Neural progenitor cell (in vitro differentiated cells): ENCODE measurements around the gene CHI3L1. TPM values are rescaled to one million over a fixed set of nuclear protein-coding genes. Genes with fewer than 3 reads are reported as not detected.

Source experiments
- DNase-seq: peaks from one replicate; pipeline ENCODE4 v3.0.0-alpha.2; 2016; ENCODE audit warnings: low spot score
- H2AFZ ChIP-seq: fragments of 200-600 bp; sonication (generic); replicated peaks from 2 replicates; pipeline ENCODE4 v1.6.1; 2016; ENCODE audit warnings: antibody characterized with exemption
- H3F3A ChIP-seq: fragments of 200-600 bp; sonication (generic); 2 replicates; pipeline ENCODE4 v1.6.1; 2016; ENCODE audit warnings: antibody characterized with exemption, low read depth
- H3K27ac ChIP-seq: fragments of 200-600 bp; sonication (generic); 2 replicates; pipeline ENCODE4 v1.5.1; 2016; ENCODE audit warnings: mild to moderate bottlenecking
- H3K27me3 ChIP-seq: fragments of 200-600 bp; sonication (generic); 2 replicates; pipeline ENCODE4 v1.6.1; 2016; ENCODE audit warnings: mild to moderate bottlenecking, moderate library complexity
- H3K36me3 ChIP-seq: fragments of 200-600 bp; sonication (generic); 2 replicates; pipeline ENCODE4 v1.5.1; 2016
- H3K4me1 ChIP-seq: fragments of 200-600 bp; sonication (generic); 2 replicates; pipeline ENCODE4 v1.6.1; 2016; ENCODE audit warnings: mixed run types
- H3K4me2 ChIP-seq: fragments of 200-600 bp; sonication (generic); 2 replicates; pipeline ENCODE4 v1.6.1; 2016
- H3K4me3 ChIP-seq: fragments of 200-600 bp; sonication (generic); 2 replicates; pipeline ENCODE4 v1.5.1; 2016
- H3K79me2 ChIP-seq: fragments of 200-600 bp; sonication (generic); 2 replicates; pipeline ENCODE4 v1.6.1; 2016; ENCODE audit warnings: low read depth
- H3K9ac ChIP-seq: fragments of 200-600 bp; sonication (generic); 2 replicates; pipeline ENCODE4 v1.6.1; 2016
- H3K9me3 ChIP-seq: fragments of 200-600 bp; sonication (generic); 2 replicates; pipeline ENCODE4 v1.5.1; 2016; ENCODE audit warnings: low read depth
- H4K20me1 ChIP-seq: fragments of 200-600 bp; sonication (generic); 2 replicates; pipeline ENCODE4 v1.6.1; 2016; ENCODE audit warnings: low read depth
- H3K27ac Mint-ChIP-seq: 3 replicates; pipeline ENCODE4 v1.8.0; 2021; ENCODE audit warnings: mixed read lengths
- H3K27me3 Mint-ChIP-seq: 2 replicates; pipeline ENCODE4 v1.8.0; 2022; ENCODE audit warnings: low read depth, mild to moderate bottlenecking, inconsistent platforms, moderate library complexity, mixed read lengths; ENCODE audit not compliant: insufficient read depth
- H3K36me3 Mint-ChIP-seq: 3 replicates; pipeline ENCODE4 v1.8.0; 2021; ENCODE audit warnings: mixed read lengths
- H3K4me1 Mint-ChIP-seq: 3 replicates; pipeline ENCODE4 v1.8.0; 2021; ENCODE audit warnings: mixed read lengths
- H3K4me3 Mint-ChIP-seq: 3 replicates; pipeline ENCODE4 v1.8.0; 2021; ENCODE audit warnings: mild to moderate bottlenecking, moderate library complexity, mixed read lengths
- H3K9me3 Mint-ChIP-seq: 3 replicates; pipeline ENCODE4 v1.8.0; 2020; ENCODE audit warnings: mixed read lengths
- CTCF ChIP-seq: fragments of 200-600 bp; sonication (generic); IDR thresholded peaks from 2 replicates; pipeline ENCODE4 v1.5.1; 2017; ENCODE audit warnings: antibody characterized with exemption, mild to moderate bottlenecking
- EZH2 ChIP-seq: fragments of 200-600 bp; sonication (generic); IDR thresholded peaks from 2 replicates; pipeline ENCODE4 v1.6.1; 2017; ENCODE audit warnings: antibody characterized with exemption, mild to moderate bottlenecking, moderate library complexity
- EZH2phosphoT487 ChIP-seq: fragments of 200-600 bp; sonication (generic); IDR thresholded peaks from 2 replicates; pipeline ENCODE4 v1.6.1; 2017; ENCODE audit warnings: antibody characterized with exemption
- total RNA-seq: library from RNA; depleted of rRNA; stranded (reverse); fragments of >200 nt; gene quantifications from 2 replicates; pipeline ENCODE4 v1.2.3, GENCODE V29; 2015; ENCODE audit warnings: low replicate concordance

CHI3L1 gene
- total RNA-seq, 1 donor from 2014 or later, result 0.95 TPM

GRCh38 chr1:203215573-203215972 lies 29.1 kb upstream of the CHI3L1 start:
- no peaks in the 10 kb centered on the region for H3K9me3 ChIP-seq
- no peaks in the 10 kb centered on the region for H3F3A ChIP-seq
- no peak overlapping the region for H2AFZ ChIP-seq
- no peak overlapping the region for H3K27ac ChIP-seq
- peaks cover 12% of the 10 kb centered on the region for H3K4me1 ChIP-seq
- H3K27me3 ChIP-seq, result no peaks in the 10 kb centered on the region
- H3K4me3 ChIP-seq, result no peak overlapping the region
- Mint-ChIP-seq H3K9me3 (no peaks in the 10 kb centered on the region), H3K36me3 (no peaks in the 10 kb centered on the region), H3K27ac (no peak overlapping the region), H3K27me3 (peaks cover 10% of the 10 kb centered on the region), H3K4me1 (peaks cover 18% of the 10 kb centered on the region), H3K4me3 (no peak overlapping the region)
- TF ChIP-seq CTCF, result no peak
- TF ChIP-seq EZH2, result no peak
- TF ChIP-seq EZH2phosphoT487, result no peak
- H3K4me2 ChIP-seq, result no peak overlapping the region
- no peaks in the 10 kb centered on the region for H3K36me3 ChIP-seq
- no peaks in the 10 kb centered on the region for H4K20me1 ChIP-seq
- peak; percentile 39 for DNase-seq
- no peaks in the 10 kb centered on the region for H3K79me2 ChIP-seq
- no peak overlapping the region for H3K9ac ChIP-seq

- no peak overlapping the region for H2AFZ ChIP-seq
Observed at GRCh38 chr1:203214871-203215270, 28.4 kb upstream of the CHI3L1 start.

GRCh38 chr1:203213126-203213525 lies 26.6 kb upstream of the CHI3L1 start:
- H4K20me1 ChIP-seq, result no peaks in the 10 kb centered on the region
- H3K4me2 ChIP-seq, result no peak overlapping the region
- no peak overlapping the region for H3K27ac ChIP-seq
- peaks cover 18% of the 10 kb centered on the region for H3K4me1 Mint-ChIP-seq
- no peaks in the 10 kb centered on the region for H3K36me3 Mint-ChIP-seq
- H3K79me2 ChIP-seq, result no peaks in the 10 kb centered on the region
- H3K27ac Mint-ChIP-seq, result peak overlapping the region; percentile 12
- H3K9me3 Mint-ChIP-seq, result no peaks in the 10 kb centered on the region
- no peak overlapping the region for H3K4me3 Mint-ChIP-seq
- H3K4me1 ChIP-seq, result peaks cover 12% of the 10 kb centered on the region
- TF ChIP-seq EZH2phosphoT487 (no peak), CTCF (no peak), EZH2 (no peak)
- no peak overlapping the region for H3K9ac ChIP-seq
- no peaks in the 10 kb centered on the region for H3F3A ChIP-seq
- no peak overlapping the region for H3K4me3 ChIP-seq
- peaks cover 10% of the 10 kb centered on the region for H3K27me3 Mint-ChIP-seq
- H2AFZ ChIP-seq, result no peak overlapping the region
- no peaks in the 10 kb centered on the region for H3K9me3 ChIP-seq
- no peak for DNase-seq
- no peaks in the 10 kb centered on the region for H3K27me3 ChIP-seq
- H3K36me3 ChIP-seq, result no peaks in the 10 kb centered on the region

More at GRCh38 chr1:203214871-203215270, 28.4 kb upstream of the CHI3L1 start:
- TF ChIP-seq EZH2 (no peak), EZH2phosphoT487 (no peak), CTCF (no peak)
- no peak for DNase-seq
- Mint-ChIP-seq H3K27me3 (peaks cover 10% of the 10 kb centered on the region), H3K4me3 (no peak overlapping the region), H3K27ac (peak overlapping the region; percentile 67), H3K9me3 (no peaks in the 10 kb centered on the region), H3K36me3 (no peaks in the 10 kb centered on the region), H3K4me1 (peaks cover 18% of the 10 kb centered on the region)
- no peak overlapping the region for H3K4me2 ChIP-seq
- H3K4me3 ChIP-seq, result no peak overlapping the region
- no peaks in the 10 kb centered on the region for H3K27me3 ChIP-seq
- H3K36me3 ChIP-seq, result no peaks in the 10 kb centered on the region
- no peaks in the 10 kb centered on the region for H4K20me1 ChIP-seq
- no peaks in the 10 kb centered on the region for H3F3A ChIP-seq
- H3K9ac ChIP-seq, result no peak overlapping the region
- no peaks in the 10 kb centered on the region for H3K9me3 ChIP-seq
- H3K79me2 ChIP-seq, result no peaks in the 10 kb centered on the region
- peaks cover 12% of the 10 kb centered on the region for H3K4me1 ChIP-seq
- H3K27ac ChIP-seq, result no peak overlapping the region
